ENCODE results near the gene MSL3. TPM values are rescaled to one million over a fixed set of nuclear protein-coding genes. Genes with fewer than 3 reads are reported as not detected.
A peak's percentile ranks its signal among the peaks of the same experiment; 100 is the strongest.

MSL3 gene
- total RNA-seq (2021) (39.3 and 42.6 TPM in 2 replicates), Bru-seq, nascent RNA (percentile 71 among the genes with signal in this experiment), BruChase-seq, experiment 1, labeled RNA remaining after a 2-hour chase (percentile 81 among the genes with signal in this experiment), BruChase-seq, experiment 2, labeled RNA remaining after a 6-hour chase (percentile 86 among the genes with signal in this experiment)
- long read RNA-seq, transcript MSL3-233 (12 exons, 2,507 nt) = major isoform, 13 of 59 reads
- long read RNA-seq, transcript MSL3-201 (13 exons, 2,364 nt) = minor isoform, 11 of 59 reads
- long read RNA-seq, transcript MSL3-207 (13 exons, 2,329 nt) = minor isoform, 10 of 59 reads
- long read RNA-seq, partial matches to known transcripts = 6 of 59 reads
- long read RNA-seq, other reads (novel, unspliced or antisense) = 10 of 59 reads

DNA sequence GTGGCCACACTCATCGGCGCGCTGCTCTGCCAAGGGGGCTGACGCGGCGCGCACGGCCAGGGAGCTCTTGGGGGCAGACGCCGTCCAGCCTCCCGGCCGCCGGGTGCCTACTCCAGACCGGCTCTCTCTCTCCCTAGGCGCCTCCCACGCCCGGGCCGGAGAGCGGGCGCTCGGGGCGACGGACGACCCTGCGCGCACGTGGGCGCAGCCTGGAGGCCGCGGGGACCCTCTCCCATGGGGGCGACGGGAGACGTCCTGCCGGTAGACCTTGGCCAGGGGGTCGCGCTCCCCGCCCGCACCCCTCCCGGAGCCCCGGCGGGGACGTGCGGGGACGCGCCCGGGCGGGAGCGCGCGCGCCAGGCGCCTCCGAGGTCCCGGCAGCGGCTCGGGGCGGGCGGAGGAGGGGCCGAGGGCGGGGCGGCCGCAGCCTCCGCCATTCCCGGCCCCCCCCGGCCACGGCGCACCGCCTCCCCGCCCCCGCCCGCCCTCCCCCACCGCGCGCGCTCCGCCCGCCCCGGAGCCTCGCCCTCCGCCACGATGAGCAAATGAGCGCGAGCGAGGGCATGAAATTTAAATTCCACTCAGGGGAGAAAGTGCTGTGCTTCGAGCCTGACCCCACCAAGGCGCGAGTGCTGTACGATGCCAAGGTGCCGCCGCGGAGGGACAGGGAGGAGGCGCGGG lies at the start of gene MSL3:
MSL3 (plus strand) TSS at position 519 of the 681 bp plus-strand sequence; CDS start at position 546, 27 bp downstream.
- no peaks in the 10 kb centered on the region for H3K9me2 ChIP-seq (ENCODE audit: insufficient read depth)
- intact Hi-C loops (cut with micrococcal nuclease; ENCODE audit: unreplicated experiment) = loop anchor here (5.0 to 10.0 kb wide), 4 partner anchors 149 to 1737 kb away; no protein-coding TSS in a partner anchor
- DNase-seq = peak; percentile 52 to 65
- H3K27ac ChIP-seq = no peak within 1 kb of the TSS; the same call in 1 of the 2 replicates
- CTCF ChIA-PET = no interaction called here
- H3K9me3 ChIP-seq (ENCODE audit: insufficient read depth, low read depth) = no peaks in the 10 kb centered on the region
- H3K4me1 ChIP-seq (replicated peaks; ENCODE audit: insufficient read depth) = peaks cover 13% of the 10 kb centered on the region
- no peaks in the 10 kb centered on the region for H3K27me3 ChIP-seq (ENCODE audit: insufficient read depth, low read depth)
- peak within 1 kb of the TSS; percentile 95 for H2AFZ ChIP-seq
- H3K4me3 ChIP-seq = peak within 1 kb of the TSS; percentile 93
- no peaks in the 10 kb centered on the region for H3K79me2 ChIP-seq (ENCODE audit: low read depth)
- no peaks in the 10 kb centered on the region for H4K20me1 ChIP-seq (ENCODE audit: insufficient read depth)
- H3K4me2 ChIP-seq = peak within 1 kb of the TSS; percentile 94
- POLR2A ChIA-PET (ENCODE audit: unreplicated experiment) = interaction anchor here (0.6 kb wide), 1 partner anchor 302 kb away, joined by 3 read pairs; no protein-coding TSS in a partner anchor
- no peaks in the 10 kb centered on the region; the same call in 1 of the 2 replicates for H3F3A ChIP-seq (ENCODE audit: insufficient read depth, low read depth)
- TF ChIP-seq CTCF (conservative IDR thresholded peaks at IDR 0.05) (no peak), EZH2 (IDR thresholded peaks at IDR 0.05; ENCODE audit: low read depth) (no peak)
- BruUV-seq (replicated peaks) = no TSS peak
- H3K36me3 ChIP-seq (ENCODE audit: low read depth) = peaks cover 3% of the 10 kb centered on the region; the same call in 1 of the 2 replicates

- no peaks in the 10 kb centered on the region for H3K4me1 ChIP-seq (replicated peaks; ENCODE audit: insufficient read depth)
- H3K4me2 ChIP-seq = no peak overlapping the region
- no peaks in the 10 kb centered on the region for H3F3A ChIP-seq (ENCODE audit: insufficient read depth, low read depth)
- H2AFZ ChIP-seq = no peak overlapping the region
- no peak overlapping the region for H3K27ac ChIP-seq
- no TSS peak for BruUV-seq (replicated peaks)
- DNase-seq = no peak
- intact Hi-C loops (cut with micrococcal nuclease; ENCODE audit: unreplicated experiment) = loop anchor here (5.0 kb wide), 1 partner anchor 190 kb away; no protein-coding TSS in a partner anchor
- H3K27me3 ChIP-seq (ENCODE audit: insufficient read depth, low read depth) = no peaks in the 10 kb centered on the region
- TF ChIP-seq CTCF (conservative IDR thresholded peaks at IDR 0.05) = no peak
- no peak for TF ChIP-seq EZH2 (IDR thresholded peaks at IDR 0.05; ENCODE audit: low read depth)
- H3K36me3 ChIP-seq (ENCODE audit: low read depth) = no peaks in the 10 kb centered on the region
- no peaks in the 10 kb centered on the region for H3K79me2 ChIP-seq (ENCODE audit: low read depth)
- no peak overlapping the region for H3K4me3 ChIP-seq
- POLR2A ChIA-PET (ENCODE audit: unreplicated experiment) = no interaction called here
- no peaks in the 10 kb centered on the region for H3K9me3 ChIP-seq (ENCODE audit: insufficient read depth, low read depth)
- H3K9me2 ChIP-seq (ENCODE audit: insufficient read depth) = no peaks in the 10 kb centered on the region
- CTCF ChIA-PET = interaction anchor here (0.6 kb wide), 1 partner anchor 410 kb away, joined by 3 read pairs; no protein-coding TSS in a partner anchor
- H4K20me1 ChIP-seq (ENCODE audit: insufficient read depth) = no peaks in the 10 kb centered on the region
Measured at GRCh38 chrX:11722304-11722703, 35.7 kb upstream of the MSL3 start.

- POLR2A ChIA-PET (ENCODE audit: unreplicated experiment) = no interaction called here
Measured at GRCh38 chrX:11724122-11725017, 33.7 kb upstream of the MSL3 start.

More at GRCh38 chrX:11724122-11725017, 33.7 kb upstream of the MSL3 start:
- H3K36me3 ChIP-seq (ENCODE audit: low read depth) = no peaks in the 10 kb centered on the region
- H2AFZ ChIP-seq = no peak overlapping the region
- H3K9me2 ChIP-seq (ENCODE audit: insufficient read depth) = no peaks in the 10 kb centered on the region
- intact Hi-C loops (cut with micrococcal nuclease; ENCODE audit: unreplicated experiment) = loop anchor here (5.0 kb wide), 1 partner anchor 192 kb away; no protein-coding TSS in a partner anchor
- H3K4me2 ChIP-seq = no peak overlapping the region
- H3K9me3 ChIP-seq (ENCODE audit: insufficient read depth, low read depth) = no peaks in the 10 kb centered on the region
- no TSS peak for BruUV-seq (replicated peaks)
- no peak overlapping the region for H3K27ac ChIP-seq
- CTCF ChIA-PET = no interaction called here
- no peaks in the 10 kb centered on the region for H3K27me3 ChIP-seq (ENCODE audit: insufficient read depth, low read depth)
- H3K79me2 ChIP-seq (ENCODE audit: low read depth) = no peaks in the 10 kb centered on the region
- peak in 1 of 2 experiments; percentile 3 for DNase-seq
- H3K4me3 ChIP-seq = no peak overlapping the region
- H4K20me1 ChIP-seq (ENCODE audit: insufficient read depth) = no peaks in the 10 kb centered on the region
- no peaks in the 10 kb centered on the region for H3F3A ChIP-seq (ENCODE audit: insufficient read depth, low read depth)
- no peaks in the 10 kb centered on the region for H3K4me1 ChIP-seq (replicated peaks; ENCODE audit: insufficient read depth)
- TF ChIP-seq EZH2 (IDR thresholded peaks at IDR 0.05; ENCODE audit: low read depth) (no peak), CTCF (conservative IDR thresholded peaks at IDR 0.05) (peak; percentile 70)

Measured in PC-9 (cell line).